Uterus (tissue), 4 donors: ENCODE results near the gene FZD10. TPM values are rescaled to one million over a fixed set of nuclear protein-coding genes. Genes with fewer than 3 reads are reported as not detected.

Source experiments
- DNase-seq, 2 donors: peaks; one replicate each; pipeline ENCODE4 v3.0.0-alpha.2; 2019 to 2020
- H3K27ac ChIP-seq, 2 donors: fragments of 200-600 bp; sonication (generic); 1 replicate in 1 of 2; 2 replicates in 1 of 2; pipeline ENCODE4 v1.5.1; 2016 to 2018
- H3K27me3 ChIP-seq, 2 donors: fragments of 200-600 bp; sonication (generic); one replicate each; pipeline ENCODE4 v1.5.1; 2018 to 2019; ENCODE audit warnings: control low read depth in 1 of 2
- H3K36me3 ChIP-seq, 2 donors: fragments of 200-600 bp; sonication (generic); one replicate each; pipeline ENCODE4 v1.5.1; 2019; ENCODE audit warnings: control low read depth in 1 of 2
- H3K4me1 ChIP-seq, 2 donors: fragments of 200-600 bp; sonication (generic); one replicate each; pipeline ENCODE4 v1.5.1; 2018 to 2019; ENCODE audit warnings: control low read depth in 1 of 2
- H3K4me3 ChIP-seq, 2 donors: fragments of 200-600 bp; sonication (generic); 1 replicate in 1 of 2; 2 replicates in 1 of 2; pipeline ENCODE4 v1.5.1; 2018 to 2019; ENCODE audit warnings: mild to moderate bottlenecking in 1 of 2
- H3K9me3 ChIP-seq, 2 donors: fragments of 200-600 bp; sonication (generic); one replicate each; pipeline ENCODE4 v1.5.1; 2019; ENCODE audit warnings: control low read depth in 1 of 2
- CTCF ChIP-seq, 4 experiments: fragments of 200-600 bp in 2 of 4; fragments of 450-650 bp in 2 of 4; sonication (generic) in 2 of 4; IDR thresholded peaks; one replicate each; pipeline ENCODE4 v1.5.1; 2016 to 2019; ENCODE audit warnings: antibody characterized with exemption in 4 of 4, mild to moderate bottlenecking in 2 of 4, moderate library complexity in 1 of 4
- POLR2A ChIP-seq, 2 donors: fragments of 450-650 bp; IDR thresholded peaks; one replicate each; pipeline ENCODE4 v1.6.1; 2016; ENCODE audit warnings: antibody characterized with exemption in 2 of 2, mild to moderate bottlenecking in 1 of 2, moderate library complexity in 1 of 2
- intact Hi-C: fragments of 100-400 bp; cut with DNase I; formaldehyde crosslinking; loops from one replicate; pipeline ENCODE4 v1.15.1; 2023; ENCODE audit warnings: low total_unique reads
- total RNA-seq, 4 donors: library from RNA; depleted of rRNA in 3 of 4; stranded (reverse); fragments of >200 nt in 3 of 4; gene quantifications; one replicate each; pipeline versions ENCODE4 v1.1.0 to v1.2.4, GENCODE V29; 2014 to 2023
- donor health status: DM: yes; HTN: yes; CAD: no.

The FZD10 gene
- total RNA-seq, 4 donors from 2014 or later = 1.4 to 11.3 (median 1.9) TPM

DNA sequence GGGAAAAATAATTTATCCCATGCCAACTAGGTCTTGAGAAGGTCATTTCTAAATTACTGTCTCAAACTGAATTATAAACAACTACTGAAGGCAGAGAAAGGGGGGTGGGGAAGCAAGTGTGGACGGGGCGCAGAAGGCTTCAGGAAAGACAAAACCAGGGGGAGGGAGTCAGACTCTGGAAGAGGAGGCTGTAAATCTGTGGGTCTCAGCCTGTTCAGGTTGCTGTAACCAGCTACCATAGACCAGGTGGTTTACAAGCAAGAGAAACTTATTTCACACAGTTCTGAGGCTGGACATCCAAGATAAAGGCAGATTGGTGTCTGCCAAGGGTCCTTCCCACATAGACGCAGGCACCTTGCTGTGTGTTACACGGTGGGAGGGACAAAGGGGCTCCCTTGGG lies 39.9 kb upstream of the FZD10 start:
- no peaks in the 10 kb centered on the region for H3K36me3 ChIP-seq
- no peak for TF ChIP-seq CTCF (IDR thresholded peaks at IDR 0.05)
- TF ChIP-seq POLR2A (IDR thresholded peaks at IDR 0.05) = no peak
- H3K4me1 ChIP-seq = no peaks in the 10 kb centered on the region
- H3K27me3 ChIP-seq = no peaks in the 10 kb centered on the region
- no peak overlapping the region for H3K4me3 ChIP-seq
- DNase-seq = no peak
- H3K27ac ChIP-seq = no peak overlapping the region
- intact Hi-C loops = no loop called here
- no peaks in the 10 kb centered on the region for H3K9me3 ChIP-seq

GRCh38 chr12:130124106-130124505 lies 38.2 kb upstream of the FZD10 start:
- no peak overlapping the region for H3K27ac ChIP-seq
- no peaks in the 10 kb centered on the region for H3K27me3 ChIP-seq
- no peak for DNase-seq
- H3K9me3 ChIP-seq = no peaks in the 10 kb centered on the region
- H3K4me1 ChIP-seq = no peaks in the 10 kb centered on the region
- no peak for TF ChIP-seq CTCF (IDR thresholded peaks at IDR 0.05)
- no peak for TF ChIP-seq POLR2A (IDR thresholded peaks at IDR 0.05)
- no peak overlapping the region for H3K4me3 ChIP-seq
- H3K36me3 ChIP-seq = no peaks in the 10 kb centered on the region
- intact Hi-C loops = no loop called here

DNA sequence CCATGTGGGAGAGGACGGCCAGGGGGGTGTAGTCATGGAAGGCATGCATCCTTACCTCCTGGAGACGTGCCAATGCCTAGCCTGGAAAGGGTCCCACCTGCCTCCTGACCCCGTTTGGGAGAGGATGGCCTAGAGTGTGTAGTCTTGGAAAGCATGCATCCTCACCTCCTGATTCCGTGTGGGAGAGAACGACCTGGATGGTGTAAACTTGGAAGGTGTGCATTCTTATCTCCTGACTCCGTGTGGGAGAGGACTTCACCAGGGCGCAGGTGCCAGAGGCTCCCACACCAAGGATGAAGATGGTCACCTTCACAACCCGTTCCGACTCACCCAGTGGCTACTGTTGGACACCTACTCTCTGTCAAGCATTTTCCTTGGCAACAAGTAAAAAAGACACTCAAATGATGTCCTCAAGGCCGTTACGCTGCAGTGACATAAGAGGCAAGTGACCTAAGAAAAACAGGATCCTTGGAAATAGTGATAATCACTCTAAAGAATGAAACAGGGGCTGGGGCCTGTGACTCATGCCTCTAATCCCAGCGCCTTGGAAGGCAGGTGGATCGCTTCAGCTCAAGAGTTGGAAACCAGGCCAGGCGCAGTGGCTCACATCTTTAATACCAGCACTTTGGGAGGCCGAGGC lies 37.5 kb upstream of the FZD10 start:
- H3K4me1 ChIP-seq = no peaks in the 10 kb centered on the region
- TF ChIP-seq CTCF (IDR thresholded peaks at IDR 0.05) = no peak
- no peak for TF ChIP-seq POLR2A (IDR thresholded peaks at IDR 0.05)

DNA sequence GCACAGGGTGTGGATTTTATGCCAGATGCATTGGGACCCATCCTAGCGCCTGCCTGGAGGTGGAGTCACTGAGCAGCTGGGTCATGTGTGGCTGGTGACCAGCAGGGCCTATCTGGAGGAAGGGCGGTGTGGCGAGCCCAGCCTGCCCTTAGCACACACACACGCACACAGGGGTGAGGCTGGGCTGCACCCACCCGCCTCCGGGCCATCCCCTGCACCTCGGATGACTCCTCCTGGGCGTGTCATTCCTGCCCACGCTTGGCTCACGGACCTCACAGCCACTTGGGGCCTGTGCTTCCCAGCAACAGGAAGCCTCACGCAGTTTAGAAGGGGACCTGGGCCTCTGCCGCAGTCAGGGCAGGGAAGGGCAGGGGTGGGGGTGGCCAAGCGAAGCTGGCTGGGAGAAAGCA lies 36.2 kb upstream of the FZD10 start:
- no peak overlapping the region for H3K27ac ChIP-seq
- DNase-seq = no peak
- intact Hi-C loops = no loop called here

More for the DNA sequence above, 37.5 kb upstream of the FZD10 start:
- no peak for DNase-seq
- H3K27me3 ChIP-seq = no peaks in the 10 kb centered on the region
- H3K36me3 ChIP-seq = no peaks in the 10 kb centered on the region
- H3K27ac ChIP-seq = no peak overlapping the region
- no peak overlapping the region for H3K4me3 ChIP-seq
- intact Hi-C loops = no loop called here
- H3K9me3 ChIP-seq = no peaks in the 10 kb centered on the region

DNA sequence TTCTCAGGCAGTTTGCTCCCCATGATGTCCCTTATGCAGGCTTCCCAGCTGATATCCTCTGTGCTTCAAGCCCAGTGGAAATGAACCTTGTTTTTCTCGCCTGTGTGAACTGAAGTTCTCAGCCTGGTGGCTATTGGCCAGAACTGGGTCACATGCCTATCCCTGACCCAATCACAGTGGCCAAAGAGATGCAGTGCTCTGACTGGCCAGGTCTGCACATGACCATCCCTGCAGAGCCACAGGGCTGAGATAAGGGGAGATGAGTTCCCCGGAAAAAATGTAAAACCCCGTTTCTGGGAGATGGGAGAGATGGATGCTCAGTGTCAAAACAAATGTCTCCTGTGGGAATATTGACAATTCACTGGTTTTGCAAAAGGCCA lies 34.7 kb upstream of the FZD10 start:
- DNase-seq = peak; percentile 27 to 57
- H3K36me3 ChIP-seq = no peaks in the 10 kb centered on the region
- H3K9me3 ChIP-seq = no peaks in the 10 kb centered on the region
- intact Hi-C loops = no loop called here
- peak overlapping the region in 1 of 2 donors; percentile 71 for H3K27ac ChIP-seq
- H3K27me3 ChIP-seq = no peaks in the 10 kb centered on the region
- TF ChIP-seq CTCF (IDR thresholded peaks at IDR 0.05) (no peak), POLR2A (IDR thresholded peaks at IDR 0.05) (no peak)
- no peak overlapping the region for H3K4me3 ChIP-seq
- H3K4me1 ChIP-seq = no peaks in the 10 kb centered on the region

More for the DNA sequence above, 36.2 kb upstream of the FZD10 start:
- H3K9me3 ChIP-seq = no peaks in the 10 kb centered on the region
- no peak overlapping the region for H3K4me3 ChIP-seq
- TF ChIP-seq POLR2A (IDR thresholded peaks at IDR 0.05) = no peak
- no peak for TF ChIP-seq CTCF (IDR thresholded peaks at IDR 0.05)
- no peaks in the 10 kb centered on the region for H3K36me3 ChIP-seq
- no peaks in the 10 kb centered on the region for H3K4me1 ChIP-seq
- no peaks in the 10 kb centered on the region for H3K27me3 ChIP-seq
